A673 (cell line): ENCODE measurements around the gene RGPD3. TPM values are rescaled to one million over a fixed set of nuclear protein-coding genes. Genes with fewer than 3 reads are reported as not detected.

Experiments
- BruUV-seq: library from RNA; stranded (reverse); fragments of 400-500 nt; replicated peaks from 2 replicates; lab custom pipeline; 2021; lab: Mats Ljungman, UMichigan
- CTCF ChIA-PET: fragments of 300-600 bp; sonication (Branson Sonifier 250); formaldehyde crosslinking; loops from one replicate; lab custom pipeline; 2022; ENCODE audit warnings: antibody characterized with exemption; lab: Charles Lee
- POLR2A ChIA-PET: fragments of 300-600 bp; sonication (Branson Sonifier 250); formaldehyde crosslinking; loops from one replicate; lab custom pipeline; 2022; ENCODE audit warnings: antibody characterized with exemption; ENCODE audit not compliant: low non-redundant PET; lab: Charles Lee
- DNase-seq: peaks from one replicate; pipeline ENCODE4 v3.0.0-alpha.2; 2015; ENCODE audit warnings: low spot score
- H3K27ac ChIP-seq: fragments of 200-600 bp; sonication (generic); 2 replicates; pipeline ENCODE4 v1.5.1; 2016; ENCODE audit warnings: mixed run types, low read depth, mild to moderate bottlenecking, mixed read lengths, antibody characterized with exemption, low read length; ENCODE audit not compliant: poor library complexity, severe bottlenecking
- H3K27me3 ChIP-seq: fragments of 200-600 bp; sonication (generic); replicated peaks from 2 replicates; pipeline ENCODE4 v1.6.1; 2017; ENCODE audit warnings: mixed run types, low read depth, mild to moderate bottlenecking, mixed read lengths, antibody characterized with exemption, low read length; ENCODE audit not compliant: insufficient read depth, poor library complexity
- H3K36me3 ChIP-seq: fragments of 200-600 bp; sonication (generic); 2 replicates; pipeline ENCODE4 v1.6.1; 2016; ENCODE audit warnings: mixed run types, mild to moderate bottlenecking, mixed read lengths, antibody characterized with exemption, low read length; ENCODE audit not compliant: insufficient read depth, poor library complexity, severe bottlenecking
- H3K4me1 ChIP-seq: fragments of 200-600 bp; sonication (generic); 2 replicates; pipeline ENCODE4 v1.6.1; 2017; ENCODE audit warnings: mixed run types, mild to moderate bottlenecking, mixed read lengths, antibody characterized with exemption, low read length; ENCODE audit not compliant: insufficient read depth, poor library complexity, severe bottlenecking
- H3K4me3 ChIP-seq: fragments of 200-600 bp; sonication (generic); 2 replicates; pipeline ENCODE4 v1.5.1; 2016; ENCODE audit warnings: low read depth, mixed run types, mild to moderate bottlenecking, mixed read lengths, low read length; ENCODE audit not compliant: poor library complexity, severe bottlenecking
- H3K9me3 ChIP-seq: fragments of 200-600 bp; sonication (generic); 2 replicates; pipeline ENCODE4 v1.6.1; 2016; ENCODE audit warnings: mixed run types, low read depth, mild to moderate bottlenecking, mixed read lengths, antibody characterized with exemption, low read length; ENCODE audit not compliant: poor library complexity, severe bottlenecking
- EZH2 ChIP-seq: fragments of 200-600 bp; sonication (generic); IDR thresholded peaks from 2 replicates; pipeline ENCODE4 v1.6.1; 2017; ENCODE audit warnings: borderline replicate concordance, low read depth, mild to moderate bottlenecking, mixed read lengths, antibody characterized with exemption, low read length; ENCODE audit not compliant: poor library complexity, severe bottlenecking
- intact Hi-C: fragments of 100-400 bp; cut with micrococcal nuclease; formaldehyde crosslinking; loops from one replicate; pipeline ENCODE4 v1.10.0; 2022; ENCODE audit not compliant: unreplicated experiment
- total RNA-seq: library from RNA; stranded (reverse); gene quantifications from 2 replicates; pipeline ENCODE4 v1.2.3, GENCODE V29; 2021
- TF ChIP-seq, protein P1 (sequence below): fragments of 300-800, 200-600 bp; sonication (generic); conservative IDR thresholded peaks from 2 replicates; pipeline ENCODE4 v1.5.1; 2017; ENCODE audit warnings: low read depth, mild to moderate bottlenecking, antibody characterized with exemption, low read length, moderate library complexity, mixed read lengths

RGPD3 gene
- total RNA-seq, 1 experiment from 2014 or later = 0.30 TPM

DNA sequence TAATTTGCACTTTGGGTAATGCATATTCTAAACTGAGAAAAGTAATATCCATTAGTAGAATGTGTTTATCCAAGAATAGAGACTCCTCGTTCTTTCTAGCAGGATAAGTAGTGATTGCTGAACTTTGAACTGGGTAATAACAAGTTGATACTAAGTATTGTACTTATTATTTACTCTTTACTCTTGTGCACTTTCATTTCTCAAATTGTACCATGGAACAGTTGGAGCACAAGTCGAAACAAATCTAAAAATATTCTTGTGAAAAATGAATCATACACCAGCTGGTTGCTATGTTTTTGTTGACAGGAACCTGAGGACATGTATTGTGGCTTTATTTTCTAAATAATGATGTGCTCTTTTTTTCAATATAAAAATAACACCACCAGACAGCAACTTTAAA is 111.9 kb downstream of the RGPD3 start:
- POLR2A ChIA-PET = no interaction called here
- intact Hi-C loops = no loop called here
- H3K4me1 ChIP-seq = no peaks in the 10 kb centered on the region

DNA sequence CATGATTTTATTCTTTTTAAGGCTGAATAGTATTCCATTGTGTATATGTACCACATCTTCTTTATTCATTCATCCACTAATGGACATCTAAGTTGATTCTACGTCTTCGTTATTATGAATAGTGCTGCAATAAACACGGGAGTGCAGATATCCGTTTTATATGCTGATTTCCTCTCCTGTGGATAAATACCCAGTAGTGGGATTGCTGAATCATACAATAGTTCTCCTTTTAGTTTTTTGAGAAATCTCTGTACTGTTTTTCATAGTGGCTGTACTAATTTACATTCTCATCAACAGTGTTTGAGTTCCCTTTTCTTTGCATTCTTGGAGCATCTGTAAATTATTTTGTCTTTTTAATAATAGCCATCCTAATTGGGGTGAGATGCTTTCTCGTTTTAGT is 114.5 kb downstream of the RGPD3 start:
- Histone ChIP-seq H3K9me3 (no peaks in the 10 kb centered on the region), H3K4me3 (no peak overlapping the region), H3K36me3 (no peaks in the 10 kb centered on the region), H3K27me3 (no peaks in the 10 kb centered on the region), H3K4me1 (no peaks in the 10 kb centered on the region), H3K27ac (no peak overlapping the region)
- TF ChIP-seq EZH2 = no peak
- TF ChIP-seq, protein P1, sequence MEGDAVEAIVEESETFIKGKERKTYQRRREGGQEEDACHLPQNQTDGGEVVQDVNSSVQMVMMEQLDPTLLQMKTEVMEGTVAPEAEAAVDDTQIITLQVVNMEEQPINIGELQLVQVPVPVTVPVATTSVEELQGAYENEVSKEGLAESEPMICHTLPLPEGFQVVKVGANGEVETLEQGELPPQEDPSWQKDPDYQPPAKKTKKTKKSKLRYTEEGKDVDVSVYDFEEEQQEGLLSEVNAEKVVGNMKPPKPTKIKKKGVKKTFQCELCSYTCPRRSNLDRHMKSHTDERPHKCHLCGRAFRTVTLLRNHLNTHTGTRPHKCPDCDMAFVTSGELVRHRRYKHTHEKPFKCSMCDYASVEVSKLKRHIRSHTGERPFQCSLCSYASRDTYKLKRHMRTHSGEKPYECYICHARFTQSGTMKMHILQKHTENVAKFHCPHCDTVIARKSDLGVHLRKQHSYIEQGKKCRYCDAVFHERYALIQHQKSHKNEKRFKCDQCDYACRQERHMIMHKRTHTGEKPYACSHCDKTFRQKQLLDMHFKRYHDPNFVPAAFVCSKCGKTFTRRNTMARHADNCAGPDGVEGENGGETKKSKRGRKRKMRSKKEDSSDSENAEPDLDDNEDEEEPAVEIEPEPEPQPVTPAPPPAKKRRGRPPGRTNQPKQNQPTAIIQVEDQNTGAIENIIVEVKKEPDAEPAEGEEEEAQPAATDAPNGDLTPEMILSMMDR = no peak
- ChIA-PET POLR2A (no interaction called here), CTCF (no interaction called here)
- intact Hi-C loops = no loop called here
- no TSS peak for BruUV-seq
- DNase-seq = no peak

More for the DNA sequence above, 111.9 kb downstream of the RGPD3 start:
- BruUV-seq = no TSS peak
- H3K4me3 ChIP-seq = no peak overlapping the region
- TF ChIP-seq, protein P1 = no peak
- no peak for TF ChIP-seq EZH2
- no peak for DNase-seq
- no peaks in the 10 kb centered on the region for H3K9me3 ChIP-seq
- H3K36me3 ChIP-seq = no peaks in the 10 kb centered on the region
- H3K27ac ChIP-seq = no peak overlapping the region
- no peaks in the 10 kb centered on the region for H3K27me3 ChIP-seq
- CTCF ChIA-PET = no interaction called here

DNA sequence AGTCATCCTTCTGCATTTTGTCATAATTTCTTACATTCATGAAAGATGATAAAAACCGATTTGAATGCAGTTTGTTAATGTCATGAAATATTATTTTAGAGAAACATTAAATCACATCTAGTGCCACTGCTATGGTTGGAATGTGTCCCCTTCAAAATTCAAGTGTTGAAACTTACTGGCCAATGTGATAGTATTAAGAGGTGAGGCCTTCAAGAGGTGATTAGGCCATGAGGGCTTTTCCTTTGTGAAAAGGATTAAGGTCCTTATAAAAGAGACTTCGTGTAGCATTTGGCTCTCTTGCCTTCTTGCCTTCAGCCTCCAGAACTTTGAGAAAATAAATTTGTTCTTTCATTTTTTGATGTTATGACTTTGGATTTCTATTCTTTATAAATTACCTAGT is 117.2 kb downstream of the RGPD3 start:
- ChIA-PET POLR2A (no interaction called here), CTCF (no interaction called here)
- intact Hi-C loops = no loop called here
- TF ChIP-seq, protein P1 = no peak
- Histone ChIP-seq H3K4me1 (no peaks in the 10 kb centered on the region), H3K4me3 (no peak overlapping the region), H3K27me3 (no peaks in the 10 kb centered on the region), H3K36me3 (no peaks in the 10 kb centered on the region), H3K27ac (no peak overlapping the region), H3K9me3 (no peaks in the 10 kb centered on the region)
- no peak for DNase-seq
- no TSS peak for BruUV-seq
